ENCODE data around the gene MYO1D. TPM values are rescaled to one million over a fixed set of nuclear protein-coding genes. Genes with fewer than 3 reads are reported as not detected.
"Not testable (repeated sequence)": the region's sequence is repeated elsewhere in the genome, so short reads cannot be mapped to it uniquely, and the experiment has no call there.

Gene MYO1D
- polyA plus RNA-seq, 3 donors, result 27.1 to 29.8 (median 27.4) TPM

DNA sequence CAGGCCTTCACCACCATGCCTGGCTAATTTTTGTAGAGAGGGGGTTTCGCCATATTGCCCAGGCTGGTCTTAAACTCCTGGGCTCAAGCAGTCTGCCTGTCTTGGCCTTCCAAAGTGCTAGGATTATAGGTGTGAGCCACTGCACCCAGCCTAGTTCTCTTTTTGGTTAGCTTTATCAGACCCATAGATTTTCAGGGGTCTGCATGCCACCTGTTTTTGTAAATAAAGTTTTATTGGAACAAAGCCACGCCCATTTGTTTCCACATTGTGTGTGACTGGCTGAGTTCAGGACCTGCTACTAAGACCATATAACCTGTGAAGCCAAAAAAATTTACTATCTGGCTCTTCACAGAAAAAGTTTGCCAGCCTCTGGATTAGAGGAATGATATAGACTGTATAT is 425.0 kb downstream of the MYO1D start:
- DNase-seq (ENCODE audit: extremely low read depth in 1 of 11, low read depth in 9 of 11, low spot score in 4 of 11), result no peak

DNA sequence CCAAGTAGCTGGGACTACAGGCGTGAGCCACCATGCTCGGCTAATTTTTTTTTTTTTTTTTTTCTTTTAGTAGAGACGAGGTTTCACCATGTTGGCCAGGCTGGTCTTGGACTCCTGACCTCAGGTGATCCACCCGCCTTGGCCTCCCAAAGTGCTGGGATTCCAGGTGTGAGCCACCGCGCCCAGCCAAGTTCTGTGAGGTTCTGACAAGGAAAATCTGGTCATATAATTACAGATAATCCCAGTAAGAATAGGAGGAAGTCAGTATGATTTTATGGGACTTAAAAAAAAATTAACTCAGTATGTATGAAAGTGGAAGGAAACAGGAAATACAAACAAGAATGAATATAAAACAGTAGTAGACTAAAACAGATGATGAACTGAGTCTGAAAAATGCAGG is 426.5 kb downstream of the MYO1D start:
- not testable (repeated sequence) for DNase-seq (ENCODE audit: extremely low read depth in 1 of 11, low read depth in 9 of 11, low spot score in 4 of 11)

DNA sequence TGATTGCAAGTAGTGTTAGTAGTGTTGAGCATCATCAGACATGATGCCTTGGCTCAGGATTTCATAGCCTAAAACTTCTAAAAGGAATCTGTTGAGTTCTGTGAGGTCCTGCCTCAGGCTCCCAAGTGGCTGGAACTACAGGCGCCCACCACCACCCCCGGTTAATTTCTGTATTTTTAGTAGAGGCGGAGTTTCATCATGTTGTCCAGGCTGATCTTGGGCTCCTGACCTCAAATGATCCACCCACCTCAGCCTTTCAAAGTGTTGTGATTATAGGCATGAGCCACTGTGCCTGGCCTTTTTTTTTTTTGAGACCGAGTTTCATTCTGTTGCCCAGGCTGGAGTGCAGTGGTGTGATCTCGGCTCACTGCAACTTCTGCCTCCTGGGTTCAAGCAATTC is 427.0 kb downstream of the MYO1D start:
- DNase-seq (ENCODE audit: extremely low read depth in 1 of 11, low read depth in 9 of 11, low spot score in 4 of 11), result no peak

DNA sequence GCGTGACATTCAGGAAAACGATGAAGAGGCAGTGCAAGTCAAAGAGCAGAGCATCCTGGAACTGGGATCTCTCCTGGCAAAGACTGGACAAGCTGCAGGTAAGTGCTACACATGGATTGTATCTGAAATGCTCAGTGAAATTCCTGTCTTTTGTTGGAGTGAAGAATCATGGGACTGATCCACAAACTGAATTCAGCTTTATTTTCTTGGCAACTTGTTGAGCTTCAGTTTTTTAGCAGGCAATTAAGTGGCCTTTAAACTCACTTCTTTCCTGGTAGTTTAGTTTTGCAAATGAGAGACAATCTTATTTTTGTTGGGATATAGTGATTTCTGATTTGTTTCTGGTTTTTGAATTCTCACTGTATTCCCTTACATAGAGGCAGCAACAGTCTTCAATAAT is 430.0 kb downstream of the MYO1D start:
- no peak for DNase-seq (ENCODE audit: extremely low read depth in 1 of 11, low read depth in 9 of 11, low spot score in 4 of 11)

DNA sequence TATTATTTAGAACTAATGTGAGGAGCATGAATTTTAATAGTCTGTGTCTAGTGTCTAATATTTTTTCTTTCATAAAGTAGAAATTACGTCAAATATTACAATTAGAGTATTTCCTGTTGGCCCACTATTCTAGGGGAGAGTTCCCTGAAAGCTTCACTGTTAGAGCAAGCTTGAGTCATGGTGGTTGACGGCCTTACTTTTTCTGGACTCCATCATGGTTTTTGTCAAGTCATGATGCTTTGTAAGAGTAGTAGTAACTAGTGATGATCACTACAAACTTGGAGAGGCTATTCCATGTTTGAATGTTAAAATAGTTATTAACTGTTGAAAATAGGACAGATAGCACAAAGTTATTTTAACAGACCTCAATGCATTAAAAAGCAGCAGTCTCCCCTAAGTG is 431.0 kb downstream of the MYO1D start:
- no peak for DNase-seq (ENCODE audit: extremely low read depth in 1 of 11, low read depth in 9 of 11, low spot score in 4 of 11)

DNA sequence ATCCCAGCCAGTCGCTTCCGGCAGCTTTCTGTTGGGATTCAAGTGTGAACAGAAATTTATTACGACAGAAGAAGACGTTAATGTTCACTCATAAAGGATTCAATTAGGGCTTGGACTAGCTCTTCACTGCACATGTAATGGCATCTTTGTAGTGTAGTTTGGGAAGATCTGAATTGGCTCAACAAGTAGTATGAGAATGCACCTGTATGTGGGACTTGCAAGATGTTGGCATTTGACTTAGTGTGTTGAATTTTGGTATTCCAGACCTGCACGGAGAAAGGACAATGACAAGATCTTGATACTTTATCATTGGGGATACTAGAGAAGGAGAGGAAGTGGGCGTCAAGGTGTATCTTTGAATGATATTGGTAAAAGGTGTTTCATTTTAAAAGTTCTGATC is 431.4 kb downstream of the MYO1D start:
- no peak for DNase-seq (ENCODE audit: extremely low read depth in 1 of 11, low read depth in 9 of 11, low spot score in 4 of 11)

DNA sequence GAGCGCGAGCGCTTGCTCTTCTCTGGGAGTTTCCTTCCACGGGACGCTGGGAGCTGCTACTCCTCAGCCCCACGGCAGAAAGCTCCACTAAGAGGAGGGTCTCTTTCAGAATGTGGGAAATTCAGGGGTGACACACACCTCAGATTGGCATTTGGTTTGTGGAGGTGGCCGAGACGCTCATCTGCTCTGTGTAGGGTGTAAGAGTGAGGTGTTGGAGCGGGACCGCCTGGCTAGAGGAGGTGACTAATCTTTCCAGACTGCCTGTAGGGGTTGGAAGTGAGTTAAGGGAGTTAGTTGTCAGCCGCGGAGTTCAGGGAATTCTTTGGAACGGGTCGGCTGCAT is 431.9 kb downstream of the MYO1D start:
- peak in 2 of 11 donors; percentile 13 to 20 for DNase-seq (ENCODE audit: extremely low read depth in 1 of 11, low read depth in 9 of 11, low spot score in 4 of 11)

DNA sequence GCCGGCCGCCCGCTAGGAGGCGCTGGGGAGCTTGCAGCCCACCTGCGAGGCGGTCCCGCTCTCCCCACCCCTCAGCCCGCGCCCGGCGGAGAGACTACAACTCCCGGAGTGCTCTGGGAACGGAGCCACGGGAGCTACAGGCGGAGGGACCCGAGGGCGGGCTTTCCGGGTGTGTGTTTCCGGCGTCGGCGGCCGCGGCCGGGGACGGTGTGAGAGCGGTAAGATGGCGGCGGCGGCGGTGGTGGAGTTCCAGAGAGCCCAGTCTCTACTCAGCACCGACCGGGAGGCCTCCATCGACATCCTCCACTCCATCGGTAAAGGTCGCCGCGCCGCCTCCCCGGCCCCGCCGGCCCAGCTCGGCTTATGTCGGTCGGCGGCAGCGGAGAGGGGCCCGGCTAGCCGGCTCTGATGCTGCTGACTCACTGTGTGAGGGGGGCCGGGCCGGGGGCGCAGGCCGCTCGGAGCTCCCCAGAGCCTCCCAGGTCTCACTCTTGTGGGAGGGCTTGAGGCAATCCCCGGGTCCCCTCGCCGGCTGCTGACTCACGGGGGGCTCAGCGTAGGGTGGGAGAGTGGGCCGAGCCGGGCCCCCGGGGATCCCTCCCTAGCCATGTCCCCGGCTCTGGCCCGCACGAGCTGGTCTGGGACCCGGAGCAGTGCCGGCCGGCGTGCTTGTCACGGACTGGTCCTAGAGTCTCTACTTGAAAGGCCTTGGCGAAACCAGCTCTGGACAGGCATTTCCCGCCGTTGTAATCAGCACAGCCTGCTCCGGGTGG is 432.4 kb downstream of the MYO1D start, which contains the start of gene PSMD11:
Gene PSMD11, plus strand, starts transcription at position 210 of the 773 bp plus-strand sequence. Its CDS starts 14 bp downstream, at position 224.
- peak; percentile 89 to 98 (median 96) for DNase-seq (ENCODE audit: extremely low read depth in 1 of 11, low read depth in 9 of 11, low spot score in 4 of 11)

DNA sequence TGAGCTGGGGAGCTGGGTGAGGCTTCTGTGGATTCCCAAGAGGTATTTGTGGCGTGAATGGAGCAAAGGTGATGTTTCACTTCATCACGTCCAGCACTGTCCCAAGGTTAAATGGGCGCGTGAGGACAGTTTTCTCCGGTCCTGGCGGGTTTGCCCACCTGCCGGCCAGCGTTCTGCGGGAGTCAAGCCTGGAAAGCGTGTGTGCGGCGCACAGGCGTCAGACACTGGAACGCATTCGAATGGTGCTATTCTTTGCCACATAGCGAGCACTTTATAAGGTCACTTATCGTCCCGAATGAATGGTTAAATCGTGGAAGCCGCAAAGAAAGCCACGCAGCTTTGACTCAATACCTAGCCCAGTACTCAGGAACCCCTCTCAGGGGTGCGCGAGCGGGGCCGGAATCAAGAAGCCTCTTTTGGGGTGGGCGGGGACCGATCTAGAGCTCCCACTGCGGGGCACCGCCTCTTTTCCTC is 433.1 kb downstream of the MYO1D start:
- peak in 1 of 11 donors; percentile 7 for DNase-seq (ENCODE audit: extremely low read depth in 1 of 11, low read depth in 9 of 11, low spot score in 4 of 11)

Other genes with a start within 250 kb of the MYO1D start
- gene TMEM98, start 51.0 kb upstream of the MYO1D start, polyA plus RNA-seq (ENCODE audit: insufficient read length in 3 of 3), result 100 to 1,000 TPM; 210 to 231 (median 226) TPM
- gene SPACA3, start 114.7 kb upstream of the MYO1D start, polyA plus RNA-seq (ENCODE audit: insufficient read length in 3 of 3), result under 1 TPM in 1 of 3 donors, not detected in 2; 0.24 TPM